ENCODE measurements around the gene GAGE12H.
"Not testable (repeated sequence)": the region's sequence is repeated elsewhere in the genome, so short reads cannot be mapped to it uniquely, and the experiment has no call there.

Gene GAGE12H, protein sequence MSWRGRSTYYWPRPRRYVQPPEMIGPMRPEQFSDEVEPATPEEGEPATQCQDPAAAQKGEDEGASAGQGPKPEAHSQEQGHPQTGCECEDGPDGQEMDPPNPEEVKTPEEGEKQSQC

DNA sequence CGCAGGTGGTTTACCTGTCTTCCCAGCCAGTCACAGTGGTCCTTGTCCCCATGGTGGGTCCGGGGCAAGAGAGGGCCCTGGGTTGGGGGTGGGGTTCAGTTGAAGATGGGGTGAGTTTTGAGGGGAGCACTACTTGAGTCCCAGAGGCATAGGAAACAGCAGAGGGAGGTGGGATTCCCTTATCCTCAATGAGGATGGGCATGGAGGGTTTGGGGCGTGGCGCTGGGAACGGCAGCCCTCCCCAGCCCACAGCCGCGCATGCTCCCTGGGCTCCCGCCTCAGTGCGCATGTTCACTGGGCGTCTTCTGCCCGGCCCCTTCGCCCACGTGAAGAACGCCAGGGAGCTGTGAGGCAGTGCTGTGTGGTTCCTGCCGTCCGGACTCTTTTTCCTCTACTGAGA, at the start of gene GAGE12H:
TSS of gene GAGE12H (plus strand) at position 301 of the 400 bp plus-strand sequence. CDS start 1,155 bp downstream, outside the sequence.
- DNase-seq, result not testable (repeated sequence)

DNA sequence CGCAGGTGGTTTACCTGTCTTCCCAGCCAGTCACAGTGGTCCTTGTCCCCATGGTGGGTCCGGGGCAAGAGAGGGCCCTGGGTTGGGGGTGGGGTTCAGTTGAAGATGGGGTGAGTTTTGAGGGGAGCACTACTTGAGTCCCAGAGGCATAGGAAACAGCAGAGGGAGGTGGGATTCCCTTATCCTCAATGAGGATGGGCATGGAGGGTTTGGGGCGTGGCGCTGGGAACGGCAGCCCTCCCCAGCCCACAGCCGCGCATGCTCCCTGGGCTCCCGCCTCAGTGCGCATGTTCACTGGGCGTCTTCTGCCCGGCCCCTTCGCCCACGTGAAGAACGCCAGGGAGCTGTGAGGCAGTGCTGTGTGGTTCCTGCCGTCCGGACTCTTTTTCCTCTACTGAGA, 47.9 kb upstream of the GAGE12H start, which contains the start of gene GAGE12C:
TSS of gene GAGE12C (plus strand) at position 301 of the 400 bp plus-strand sequence. CDS start 1,155 bp downstream, outside the sequence.
- DNase-seq, result not testable (repeated sequence)

DNA sequence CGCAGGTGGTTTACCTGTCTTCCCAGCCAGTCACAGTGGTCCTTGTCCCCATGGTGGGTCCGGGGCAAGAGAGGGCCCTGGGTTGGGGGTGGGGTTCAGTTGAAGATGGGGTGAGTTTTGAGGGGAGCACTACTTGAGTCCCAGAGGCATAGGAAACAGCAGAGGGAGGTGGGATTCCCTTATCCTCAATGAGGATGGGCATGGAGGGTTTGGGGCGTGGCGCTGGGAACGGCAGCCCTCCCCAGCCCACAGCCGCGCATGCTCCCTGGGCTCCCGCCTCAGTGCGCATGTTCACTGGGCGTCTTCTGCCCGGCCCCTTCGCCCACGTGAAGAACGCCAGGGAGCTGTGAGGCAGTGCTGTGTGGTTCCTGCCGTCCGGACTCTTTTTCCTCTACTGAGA, 38.3 kb upstream of the GAGE12H start, which contains the start of gene GAGE12D:
TSS of gene GAGE12D (plus strand) at position 301 of the 400 bp plus-strand sequence. CDS start 1,155 bp downstream, outside the sequence.
- not testable (repeated sequence) for DNase-seq

DNA sequence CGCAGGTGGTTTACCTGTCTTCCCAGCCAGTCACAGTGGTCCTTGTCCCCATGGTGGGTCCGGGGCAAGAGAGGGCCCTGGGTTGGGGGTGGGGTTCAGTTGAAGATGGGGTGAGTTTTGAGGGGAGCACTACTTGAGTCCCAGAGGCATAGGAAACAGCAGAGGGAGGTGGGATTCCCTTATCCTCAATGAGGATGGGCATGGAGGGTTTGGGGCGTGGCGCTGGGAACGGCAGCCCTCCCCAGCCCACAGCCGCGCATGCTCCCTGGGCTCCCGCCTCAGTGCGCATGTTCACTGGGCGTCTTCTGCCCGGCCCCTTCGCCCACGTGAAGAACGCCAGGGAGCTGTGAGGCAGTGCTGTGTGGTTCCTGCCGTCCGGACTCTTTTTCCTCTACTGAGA, 28.8 kb upstream of the GAGE12H start, which contains the start of gene GAGE12E:
TSS of gene GAGE12E (plus strand) at position 301 of the 400 bp plus-strand sequence. CDS start 1,155 bp downstream, outside the sequence.
- not testable (repeated sequence) for DNase-seq

DNA sequence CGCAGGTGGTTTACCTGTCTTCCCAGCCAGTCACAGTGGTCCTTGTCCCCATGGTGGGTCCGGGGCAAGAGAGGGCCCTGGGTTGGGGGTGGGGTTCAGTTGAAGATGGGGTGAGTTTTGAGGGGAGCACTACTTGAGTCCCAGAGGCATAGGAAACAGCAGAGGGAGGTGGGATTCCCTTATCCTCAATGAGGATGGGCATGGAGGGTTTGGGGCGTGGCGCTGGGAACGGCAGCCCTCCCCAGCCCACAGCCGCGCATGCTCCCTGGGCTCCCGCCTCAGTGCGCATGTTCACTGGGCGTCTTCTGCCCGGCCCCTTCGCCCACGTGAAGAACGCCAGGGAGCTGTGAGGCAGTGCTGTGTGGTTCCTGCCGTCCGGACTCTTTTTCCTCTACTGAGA, 19.2 kb upstream of the GAGE12H start, which contains the start of gene GAGE12F:
TSS of gene GAGE12F (plus strand) at position 301 of the 400 bp plus-strand sequence. CDS start 1,155 bp downstream, outside the sequence.
- not testable (repeated sequence) for DNase-seq

DNA sequence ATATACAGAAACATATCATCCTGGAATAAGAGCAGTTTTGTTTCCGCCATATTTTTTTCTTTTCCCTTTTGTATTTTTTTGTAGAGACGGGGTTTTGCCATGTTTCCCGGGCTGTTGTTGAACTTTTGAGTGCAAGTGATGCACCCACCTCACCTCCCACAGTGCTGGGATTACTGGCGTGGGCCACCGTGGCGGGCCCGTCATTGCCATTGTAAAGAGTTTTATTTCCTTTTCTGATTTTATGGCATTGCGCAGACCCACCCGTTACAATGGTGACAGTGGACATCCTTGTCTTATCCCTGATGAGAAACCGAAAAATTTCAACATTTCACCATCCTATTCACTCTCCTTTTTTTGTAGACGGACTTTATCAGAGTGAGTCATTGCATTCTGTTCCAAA, 11.0 kb upstream of the GAGE12H start:
- DNase-seq, result not testable (repeated sequence)

DNA sequence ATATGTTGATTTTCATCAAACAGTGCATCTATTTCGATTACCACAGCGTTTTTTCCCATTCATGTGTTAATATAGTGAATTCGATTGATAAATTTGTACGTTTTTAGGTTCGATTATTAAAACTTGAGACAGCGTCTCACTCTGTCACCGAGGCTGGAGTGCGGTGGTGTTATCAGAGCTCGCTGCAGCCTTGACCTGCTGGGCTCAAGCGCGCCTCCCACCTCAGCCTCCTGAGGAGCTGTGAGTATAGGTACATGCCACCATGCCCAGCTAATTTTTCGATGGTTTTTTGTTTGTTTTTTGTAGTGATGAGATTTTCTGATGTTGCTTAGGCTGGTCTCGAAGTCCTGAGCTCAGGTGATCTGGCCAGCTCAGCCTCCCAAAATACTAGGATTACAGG, 10.6 kb upstream of the GAGE12H start:
- not testable (repeated sequence) for DNase-seq

DNA sequence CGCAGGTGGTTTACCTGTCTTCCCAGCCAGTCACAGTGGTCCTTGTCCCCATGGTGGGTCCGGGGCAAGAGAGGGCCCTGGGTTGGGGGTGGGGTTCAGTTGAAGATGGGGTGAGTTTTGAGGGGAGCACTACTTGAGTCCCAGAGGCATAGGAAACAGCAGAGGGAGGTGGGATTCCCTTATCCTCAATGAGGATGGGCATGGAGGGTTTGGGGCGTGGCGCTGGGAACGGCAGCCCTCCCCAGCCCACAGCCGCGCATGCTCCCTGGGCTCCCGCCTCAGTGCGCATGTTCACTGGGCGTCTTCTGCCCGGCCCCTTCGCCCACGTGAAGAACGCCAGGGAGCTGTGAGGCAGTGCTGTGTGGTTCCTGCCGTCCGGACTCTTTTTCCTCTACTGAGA, 9.6 kb upstream of the GAGE12H start, which contains the start of gene GAGE12G:
TSS of gene GAGE12G (plus strand) at position 301 of the 400 bp plus-strand sequence. CDS start 1,155 bp downstream, outside the sequence.
- not testable (repeated sequence) for DNase-seq

DNA sequence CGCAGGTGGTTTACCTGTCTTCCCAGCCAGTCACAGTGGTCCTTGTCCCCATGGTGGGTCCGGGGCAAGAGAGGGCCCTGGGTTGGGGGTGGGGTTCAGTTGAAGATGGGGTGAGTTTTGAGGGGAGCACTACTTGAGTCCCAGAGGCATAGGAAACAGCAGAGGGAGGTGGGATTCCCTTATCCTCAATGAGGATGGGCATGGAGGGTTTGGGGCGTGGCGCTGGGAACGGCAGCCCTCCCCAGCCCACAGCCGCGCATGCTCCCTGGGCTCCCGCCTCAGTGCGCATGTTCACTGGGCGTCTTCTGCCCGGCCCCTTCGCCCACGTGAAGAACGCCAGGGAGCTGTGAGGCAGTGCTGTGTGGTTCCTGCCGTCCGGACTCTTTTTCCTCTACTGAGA, 9.4 kb downstream of the GAGE12H start, which contains the start of gene GAGE2A:
TSS of gene GAGE2A (plus strand) at position 301 of the 400 bp plus-strand sequence. CDS start 1,155 bp downstream, outside the sequence.
- not testable (repeated sequence) for DNase-seq

DNA sequence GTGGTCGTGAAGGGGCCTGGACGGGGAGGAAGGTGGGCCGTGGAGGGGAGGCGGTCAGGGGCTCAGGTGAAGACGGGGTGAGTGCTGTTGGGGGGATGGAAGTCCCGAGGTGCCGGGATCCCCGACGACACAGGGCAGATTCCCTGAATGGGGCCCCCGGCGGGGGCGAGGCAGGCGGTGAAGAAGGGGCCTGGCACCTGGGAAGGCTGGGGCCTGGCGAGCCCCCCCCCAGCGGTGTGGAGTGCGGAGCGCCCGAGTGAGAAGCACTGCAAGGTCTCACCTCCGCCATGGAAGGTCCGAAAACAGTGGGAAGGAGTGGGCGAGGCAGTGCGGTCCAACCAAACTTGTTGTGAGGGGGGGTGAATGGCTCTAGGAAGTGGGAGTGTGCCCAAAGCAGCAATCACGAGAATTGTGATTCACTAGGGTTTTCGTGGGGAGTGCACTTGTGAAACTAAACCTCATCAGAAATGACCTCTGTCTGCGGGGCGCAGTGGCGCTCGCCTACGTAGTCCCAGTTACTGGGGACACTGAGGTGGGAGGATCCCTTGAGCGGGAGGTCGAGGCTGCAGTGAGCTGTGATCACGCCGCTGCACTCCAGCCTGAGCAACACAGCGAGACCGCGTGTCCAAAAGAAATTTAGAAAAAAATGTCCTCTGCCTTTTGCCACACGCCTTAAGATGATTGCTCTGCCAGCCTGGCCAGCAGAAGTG, 10.2 kb downstream of the GAGE12H start:
- not testable (repeated sequence) for DNase-seq

DNA sequence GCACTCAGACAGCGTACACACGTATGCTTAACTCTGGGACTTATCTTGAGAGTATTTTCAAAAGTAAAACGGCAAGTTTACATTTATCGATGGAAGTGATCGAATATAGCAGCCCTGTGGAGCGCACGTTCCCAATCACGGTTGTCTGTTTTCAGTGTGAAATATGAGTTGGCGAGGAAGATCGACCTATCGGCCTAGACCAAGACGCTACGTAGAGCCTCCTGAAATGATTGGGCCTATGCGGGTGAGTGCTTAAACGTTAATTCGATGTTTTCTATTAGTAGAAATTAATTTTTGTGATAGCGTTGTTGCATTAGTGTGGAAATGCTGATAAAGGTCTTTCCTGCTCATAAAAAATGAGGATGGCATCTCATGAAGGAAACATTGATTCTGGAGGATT, 10.7 kb downstream of the GAGE12H start:
- DNase-seq, result not testable (repeated sequence)

DNA sequence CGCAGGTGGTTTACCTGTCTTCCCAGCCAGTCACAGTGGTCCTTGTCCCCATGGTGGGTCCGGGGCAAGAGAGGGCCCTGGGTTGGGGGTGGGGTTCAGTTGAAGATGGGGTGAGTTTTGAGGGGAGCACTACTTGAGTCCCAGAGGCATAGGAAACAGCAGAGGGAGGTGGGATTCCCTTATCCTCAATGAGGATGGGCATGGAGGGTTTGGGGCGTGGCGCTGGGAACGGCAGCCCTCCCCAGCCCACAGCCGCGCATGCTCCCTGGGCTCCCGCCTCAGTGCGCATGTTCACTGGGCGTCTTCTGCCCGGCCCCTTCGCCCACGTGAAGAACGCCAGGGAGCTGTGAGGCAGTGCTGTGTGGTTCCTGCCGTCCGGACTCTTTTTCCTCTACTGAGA, 19.0 kb downstream of the GAGE12H start, which contains the start of gene GAGE1:
TSS of gene GAGE1 (plus strand) at position 301 of the 400 bp plus-strand sequence. CDS start 1,155 bp downstream, outside the sequence.
- DNase-seq, result not testable (repeated sequence)

DNA sequence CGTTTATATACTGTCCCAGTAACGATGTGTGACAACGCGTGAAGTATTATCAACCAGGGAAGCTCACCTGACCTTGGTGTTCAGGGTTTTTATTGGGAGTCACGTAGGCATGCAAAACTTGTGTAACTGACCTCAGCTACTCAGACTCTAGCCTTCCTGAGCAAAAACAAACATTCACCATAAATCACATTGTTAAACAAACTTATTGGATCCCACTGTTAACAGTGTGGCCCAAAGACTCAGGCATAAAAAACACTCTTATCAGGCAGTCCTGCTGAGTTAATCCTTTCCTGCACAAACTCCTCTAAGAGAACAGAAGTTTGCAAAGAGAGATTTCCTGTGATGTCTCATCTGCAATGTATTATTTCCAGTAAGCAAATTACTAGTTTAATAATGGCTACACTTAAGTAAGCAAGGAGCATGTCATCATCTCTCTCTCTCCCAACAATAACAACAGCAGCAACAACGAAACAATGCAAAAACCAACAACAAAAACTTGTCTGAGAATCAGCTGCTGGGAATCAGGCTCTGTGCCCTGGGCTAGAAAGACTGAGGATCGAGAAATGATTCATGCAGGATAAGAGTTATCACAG, 31.1 kb downstream of the GAGE12H start:
- no peak for DNase-seq

DNA sequence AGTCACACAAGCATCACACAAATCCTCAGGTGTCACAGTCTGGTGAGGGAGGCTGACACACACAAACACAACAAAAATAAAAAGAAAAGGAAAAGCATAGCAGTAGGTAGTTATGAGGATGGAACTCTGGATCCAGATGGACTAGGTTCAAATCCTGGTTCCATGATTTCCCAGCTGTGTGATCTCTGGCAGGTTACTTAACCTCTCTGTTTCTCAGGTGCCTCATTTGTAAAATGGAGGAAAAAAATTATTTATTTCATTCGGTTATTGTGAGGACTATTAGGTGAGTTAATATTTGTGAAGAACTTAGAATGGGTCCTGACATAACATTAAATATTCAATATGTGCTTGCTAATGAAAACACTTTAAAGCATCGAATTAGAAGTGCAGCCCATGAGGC, 38.8 kb downstream of the GAGE12H start:
- DNase-seq, result no peak

DNA sequence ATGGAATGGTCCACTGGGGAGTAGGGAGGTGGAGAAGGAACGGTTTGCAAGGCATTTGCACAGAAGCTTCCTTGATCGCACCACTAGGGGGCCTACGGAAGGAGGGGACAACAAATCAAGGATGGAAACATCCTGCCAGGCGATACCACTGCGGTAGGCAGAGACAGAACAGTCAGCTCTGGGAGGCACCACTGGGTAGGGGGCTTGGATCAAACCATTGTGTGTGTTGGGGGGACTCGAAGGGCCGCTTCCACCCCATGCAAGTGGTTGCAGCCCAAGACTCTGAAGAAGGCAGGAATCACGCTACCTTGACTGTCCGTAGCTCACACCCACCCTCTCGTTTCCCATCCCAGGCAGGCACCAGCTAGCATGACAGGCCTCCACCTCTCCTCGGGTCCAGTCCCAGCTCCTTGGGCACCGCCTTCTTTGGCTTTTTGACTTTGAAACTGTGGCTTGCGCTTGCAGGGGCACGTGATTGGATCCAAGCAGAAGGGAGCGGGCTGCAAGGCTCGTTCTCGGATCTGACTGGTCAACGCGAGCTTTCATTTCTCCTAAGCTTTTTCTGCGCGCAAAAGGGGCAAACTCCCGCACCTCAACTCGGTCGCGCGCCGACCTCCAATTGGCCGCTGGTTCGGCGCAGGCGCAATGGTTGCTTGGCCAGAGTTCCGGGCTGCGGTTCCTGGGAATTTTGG, 47.5 kb downstream of the GAGE12H start:
- no peak for DNase-seq

Data from NCI-H526 treated with DMSO at 0.1 percent for 48 hours (cell line).